ENCODE results near the gene LMO1.

LMO1 gene

GRCh38 chr11:8192016-8192895, 71.4 kb downstream of the LMO1 start:
- peak; percentile 77 for DNase-seq (ENCODE audit: low spot score)
- peak; percentile 93 for TF ChIP-seq CTCF (IDR thresholded peaks at IDR 0.05; ENCODE audit: extremely low read depth, missing control alignments)

DNA sequence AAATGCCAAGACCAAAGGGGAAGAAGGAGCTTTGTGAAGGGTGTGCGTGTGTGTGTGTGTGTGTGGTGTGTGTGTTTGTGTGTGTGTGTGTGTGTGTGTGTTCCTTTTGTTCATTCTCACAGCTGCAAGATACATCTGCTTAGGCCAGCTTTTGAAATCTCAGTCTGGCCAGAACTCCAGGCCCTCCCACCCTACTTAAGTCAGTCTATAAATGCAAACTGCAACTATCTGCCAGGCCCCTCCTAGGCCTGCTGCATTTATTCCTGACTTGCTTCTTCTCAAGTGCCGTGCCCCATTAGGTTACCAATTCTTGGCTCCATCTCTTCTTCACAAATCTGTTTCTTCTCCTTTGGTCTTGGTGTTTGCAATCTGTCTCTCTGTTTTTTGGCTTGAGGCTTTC, 73.2 kb downstream of the LMO1 start:
- no peak for DNase-seq (ENCODE audit: low spot score)
- TF ChIP-seq CTCF (IDR thresholded peaks at IDR 0.05; ENCODE audit: extremely low read depth, missing control alignments) = no peak

DNA sequence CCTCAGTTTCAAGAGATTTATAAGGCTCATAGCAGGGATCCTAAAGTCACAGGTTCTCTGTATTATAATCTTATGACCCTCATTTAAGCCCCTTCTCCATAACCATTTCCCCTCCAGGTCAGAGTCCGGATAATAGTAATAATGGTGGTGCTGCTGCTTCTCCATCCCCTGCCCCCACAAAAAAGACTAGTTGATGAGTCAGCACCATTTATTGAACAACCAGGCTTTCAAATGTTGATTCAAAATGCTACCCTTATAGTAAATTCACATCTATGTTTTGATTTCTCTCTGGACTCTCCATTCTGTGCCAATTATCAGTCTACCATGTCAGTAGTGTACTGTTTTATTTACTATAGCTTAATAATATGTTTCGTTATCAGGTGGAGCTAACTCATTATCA, 77.2 kb downstream of the LMO1 start:
- DNase-seq (ENCODE audit: low spot score) = no peak
- no peak for TF ChIP-seq CTCF (IDR thresholded peaks at IDR 0.05; ENCODE audit: extremely low read depth, missing control alignments)

DNA sequence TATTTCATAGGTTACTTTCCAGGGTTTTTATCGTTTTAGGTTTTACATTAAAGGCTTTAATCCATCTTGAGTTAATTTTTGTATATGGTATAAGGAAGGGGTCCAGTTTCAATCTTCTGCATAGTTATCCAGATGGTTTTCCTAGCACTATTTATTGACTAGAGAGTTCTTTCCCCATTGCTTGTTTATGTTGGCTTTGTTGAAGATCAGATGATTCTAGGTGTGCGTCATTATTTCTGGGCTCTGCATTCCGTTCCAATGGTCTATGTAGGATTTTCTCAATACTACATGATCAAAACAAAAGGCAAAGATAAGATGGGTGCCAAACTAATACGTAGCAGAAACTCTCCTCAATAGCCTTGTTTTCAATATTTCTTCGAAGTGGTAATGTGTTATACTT, 80.6 kb downstream of the LMO1 start:
- no peak for TF ChIP-seq CTCF (IDR thresholded peaks at IDR 0.05; ENCODE audit: extremely low read depth, missing control alignments)

GRCh38 chr11:8180469-8180868, 83.2 kb downstream of the LMO1 start:
- DNase-seq (ENCODE audit: low spot score) = no peak
- no peak for TF ChIP-seq CTCF (IDR thresholded peaks at IDR 0.05; ENCODE audit: extremely low read depth, missing control alignments)

More for the DNA sequence above, 80.6 kb downstream of the LMO1 start:
- DNase-seq (ENCODE audit: low spot score) = no peak

DNA sequence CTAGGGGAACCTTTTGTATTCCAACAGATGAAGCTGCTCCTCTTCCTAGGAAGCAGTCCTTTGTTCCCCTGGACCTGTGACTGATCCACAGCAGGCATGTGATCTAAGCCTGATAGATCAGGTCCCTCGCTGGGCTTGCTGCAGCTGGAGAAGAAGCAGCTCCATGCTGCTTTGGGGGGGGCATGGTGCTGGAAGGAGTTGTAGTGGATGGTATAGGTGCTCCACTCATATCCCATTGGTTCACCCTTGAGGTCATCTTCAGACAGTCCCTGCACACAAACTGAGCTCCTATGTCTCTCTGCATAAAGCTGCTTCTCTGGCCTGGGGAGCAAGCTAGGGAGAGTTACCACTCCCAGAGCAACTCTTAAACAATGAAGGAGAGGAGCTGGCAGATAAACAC, 85.4 kb downstream of the LMO1 start:
- TF ChIP-seq CTCF (IDR thresholded peaks at IDR 0.05; ENCODE audit: extremely low read depth, missing control alignments) = no peak
- no peak for DNase-seq (ENCODE audit: low spot score)

- TF ChIP-seq CTCF (IDR thresholded peaks at IDR 0.05; ENCODE audit: extremely low read depth, missing control alignments) = no peak
- DNase-seq (ENCODE audit: low spot score) = no peak
Measured at GRCh38 chr11:8177136-8177535, 86.5 kb downstream of the LMO1 start.
